Loucy (cell line): ENCODE measurements around the gene ADAMTS15.

ENCODE experiments used
- H2AFZ ChIP-seq: fragments of 200-600 bp; sonication (generic); 2 replicates; pipeline ENCODE4 v1.6.0; 2016; ENCODE audit warnings: antibody characterized with exemption, mild to moderate bottlenecking, low read length, moderate library complexity
- H3F3A ChIP-seq: fragments of 200-600 bp; 2 replicates; pipeline ENCODE4 v1.6.0; 2016; ENCODE audit warnings: antibody characterized with exemption, low read depth, mild to moderate bottlenecking
- H3K27me3 ChIP-seq: fragments of 200-600 bp; sonication (generic); 2 replicates; pipeline ENCODE4 v1.6.1; 2014; ENCODE audit warnings: low read length, mild to moderate bottlenecking; ENCODE audit not compliant: insufficient read depth, poor library complexity, severe bottlenecking
- H3K36me3 ChIP-seq: fragments of 200-600 bp; sonication (generic); 2 replicates; pipeline ENCODE4 v1.6.1; 2016; ENCODE audit warnings: low read length; ENCODE audit not compliant: insufficient read depth
- H3K4me1 ChIP-seq: fragments of 200-600 bp; sonication (generic); 2 replicates; pipeline ENCODE4 v1.5.1; 2014; ENCODE audit warnings: low read length, mild to moderate bottlenecking; ENCODE audit not compliant: insufficient read depth, poor library complexity, severe bottlenecking
- H3K4me2 ChIP-seq: fragments of 200-600 bp; sonication (generic); 2 replicates; pipeline ENCODE4 v1.6.0; 2014; ENCODE audit warnings: antibody characterized with exemption, low read length, low read depth, mild to moderate bottlenecking; ENCODE audit not compliant: poor library complexity, severe bottlenecking
- H3K4me3 ChIP-seq: fragments of 200-600 bp; sonication (generic); 2 replicates; pipeline ENCODE4 v1.5.1; 2014; ENCODE audit warnings: low read length, mild to moderate bottlenecking, mixed read lengths; ENCODE audit not compliant: poor library complexity, severe bottlenecking
- H3K79me2 ChIP-seq: fragments of 200-600 bp; sonication (generic); 2 replicates; pipeline ENCODE4 v1.6.1; 2014; ENCODE audit warnings: low read length; ENCODE audit not compliant: insufficient read depth
- H3K9ac ChIP-seq: fragments of 200-600 bp; sonication (generic); 2 replicates; pipeline ENCODE4 v1.6.0; 2014; ENCODE audit warnings: mild to moderate bottlenecking, low read depth, low read length, moderate library complexity; ENCODE audit not compliant: poor library complexity, severe bottlenecking
- H3K9me2 ChIP-seq: fragments of 200-600 bp; sonication (generic); replicated peaks from 2 replicates; pipeline ENCODE4 v1.6.1; 2016; ENCODE audit warnings: low read depth, low read length, mixed read lengths
- H3K9me3 ChIP-seq: fragments of 200-600 bp; sonication (generic); 2 replicates; pipeline ENCODE4 v1.6.1; 2014; ENCODE audit warnings: mild to moderate bottlenecking, antibody characterized with exemption, low read length, low read depth; ENCODE audit not compliant: insufficient read depth
- H4K20me1 ChIP-seq: fragments of 200-600 bp; sonication (generic); 2 replicates; pipeline ENCODE4 v1.6.0; 2014; ENCODE audit warnings: antibody characterized with exemption, low read length, mild to moderate bottlenecking; ENCODE audit not compliant: insufficient read depth, poor library complexity, severe bottlenecking
- EZH2phosphoT487 ChIP-seq: fragments of 200-600 bp; IDR thresholded peaks from 2 replicates; pipeline ENCODE4 v1.6.1; 2018; ENCODE audit warnings: antibody characterized with exemption, mild to moderate bottlenecking, moderate library complexity, borderline replicate concordance
- TF ChIP-seq, protein P1 (sequence below): fragments of 200-600 bp; sonication (generic); conservative IDR thresholded peaks from 2 replicates; pipeline ENCODE4 v1.5.1; 2014; ENCODE audit warnings: mild to moderate bottlenecking, antibody characterized with exemption, low read length

Gene ADAMTS15

DNA sequence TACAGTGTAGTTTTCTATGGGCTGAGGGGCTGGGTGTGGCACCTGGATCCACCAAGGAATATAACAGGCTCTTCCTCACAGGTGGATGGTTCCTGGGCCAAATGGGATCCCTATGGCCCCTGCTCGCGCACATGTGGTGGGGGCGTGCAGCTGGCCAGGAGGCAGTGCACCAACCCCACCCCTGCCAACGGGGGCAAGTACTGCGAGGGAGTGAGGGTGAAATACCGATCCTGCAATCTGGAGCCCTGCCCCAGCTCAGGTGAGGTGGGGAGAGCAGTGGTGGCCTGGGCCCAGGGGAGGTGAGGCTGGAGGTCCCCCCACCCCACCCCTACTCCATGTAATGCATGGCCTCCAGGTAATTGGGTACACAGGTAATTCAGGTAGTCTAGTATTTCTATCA, 20.7 kb downstream of the ADAMTS15 start:
- Histone ChIP-seq H3K9me3 (no peaks in the 10 kb centered on the region), H3F3A (no peaks in the 10 kb centered on the region), H2AFZ (no peak overlapping the region), H3K4me2 (no peak overlapping the region), H4K20me1 (no peaks in the 10 kb centered on the region), H3K9me2 (no peaks in the 10 kb centered on the region), H3K79me2 (no peaks in the 10 kb centered on the region), H3K27me3 (no peaks in the 10 kb centered on the region), H3K4me3 (no peak overlapping the region), H3K9ac (no peak overlapping the region), H3K4me1 (no peaks in the 10 kb centered on the region), H3K36me3 (no peaks in the 10 kb centered on the region)
- TF ChIP-seq EZH2phosphoT487: no peak
- TF ChIP-seq, protein P1, sequence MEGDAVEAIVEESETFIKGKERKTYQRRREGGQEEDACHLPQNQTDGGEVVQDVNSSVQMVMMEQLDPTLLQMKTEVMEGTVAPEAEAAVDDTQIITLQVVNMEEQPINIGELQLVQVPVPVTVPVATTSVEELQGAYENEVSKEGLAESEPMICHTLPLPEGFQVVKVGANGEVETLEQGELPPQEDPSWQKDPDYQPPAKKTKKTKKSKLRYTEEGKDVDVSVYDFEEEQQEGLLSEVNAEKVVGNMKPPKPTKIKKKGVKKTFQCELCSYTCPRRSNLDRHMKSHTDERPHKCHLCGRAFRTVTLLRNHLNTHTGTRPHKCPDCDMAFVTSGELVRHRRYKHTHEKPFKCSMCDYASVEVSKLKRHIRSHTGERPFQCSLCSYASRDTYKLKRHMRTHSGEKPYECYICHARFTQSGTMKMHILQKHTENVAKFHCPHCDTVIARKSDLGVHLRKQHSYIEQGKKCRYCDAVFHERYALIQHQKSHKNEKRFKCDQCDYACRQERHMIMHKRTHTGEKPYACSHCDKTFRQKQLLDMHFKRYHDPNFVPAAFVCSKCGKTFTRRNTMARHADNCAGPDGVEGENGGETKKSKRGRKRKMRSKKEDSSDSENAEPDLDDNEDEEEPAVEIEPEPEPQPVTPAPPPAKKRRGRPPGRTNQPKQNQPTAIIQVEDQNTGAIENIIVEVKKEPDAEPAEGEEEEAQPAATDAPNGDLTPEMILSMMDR: no peak

DNA sequence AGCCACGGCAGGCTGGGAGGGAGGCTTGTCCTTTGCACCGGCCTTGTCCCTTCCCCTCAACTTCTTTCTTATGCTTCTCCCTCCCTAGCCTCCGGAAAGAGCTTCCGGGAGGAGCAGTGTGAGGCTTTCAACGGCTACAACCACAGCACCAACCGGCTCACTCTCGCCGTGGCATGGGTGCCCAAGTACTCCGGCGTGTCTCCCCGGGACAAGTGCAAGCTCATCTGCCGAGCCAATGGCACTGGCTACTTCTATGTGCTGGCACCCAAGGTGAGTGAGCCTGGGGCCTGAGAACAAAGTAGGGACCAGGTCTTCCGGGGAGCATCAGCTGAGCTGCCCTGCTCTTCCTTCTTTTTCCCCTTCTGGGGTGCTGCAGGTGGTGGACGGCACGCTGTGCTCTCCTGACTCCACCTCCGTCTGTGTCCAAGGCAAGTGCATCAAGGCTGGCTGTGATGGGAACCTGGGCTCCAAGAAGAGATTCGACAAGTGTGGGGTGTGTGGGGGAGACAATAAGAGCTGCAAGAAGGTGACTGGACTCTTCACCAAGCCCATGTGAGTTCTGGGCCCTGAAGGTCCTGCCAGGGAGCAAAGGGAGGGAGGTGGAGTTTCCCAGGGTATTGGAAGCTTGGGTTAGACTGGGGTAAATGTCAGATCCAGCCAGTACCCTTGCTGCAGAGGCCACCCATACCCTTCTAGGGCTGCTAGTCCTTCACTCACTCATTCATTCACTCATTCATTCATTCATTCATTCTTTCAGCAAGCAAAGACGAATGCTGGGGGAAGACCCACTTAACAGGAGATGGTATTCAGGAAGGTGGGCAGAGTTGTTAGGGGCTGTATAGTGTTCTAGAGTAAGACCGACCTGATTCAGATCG, 22.6 kb downstream of the ADAMTS15 start:
- no peaks in the 10 kb centered on the region for H3K4me1 ChIP-seq
- no peak overlapping the region for H3K9ac ChIP-seq
- H3K9me2 ChIP-seq: no peaks in the 10 kb centered on the region
- no peak overlapping the region for H3K4me3 ChIP-seq
- H2AFZ ChIP-seq: no peak overlapping the region
- H3K9me3 ChIP-seq: no peaks in the 10 kb centered on the region
- no peaks in the 10 kb centered on the region for H4K20me1 ChIP-seq
- H3K79me2 ChIP-seq: no peaks in the 10 kb centered on the region
- H3K36me3 ChIP-seq: no peaks in the 10 kb centered on the region
- no peaks in the 10 kb centered on the region for H3F3A ChIP-seq
- TF ChIP-seq, protein P1: no peak
- no peak for TF ChIP-seq EZH2phosphoT487
- H3K27me3 ChIP-seq: no peaks in the 10 kb centered on the region
- H3K4me2 ChIP-seq: no peak overlapping the region

DNA sequence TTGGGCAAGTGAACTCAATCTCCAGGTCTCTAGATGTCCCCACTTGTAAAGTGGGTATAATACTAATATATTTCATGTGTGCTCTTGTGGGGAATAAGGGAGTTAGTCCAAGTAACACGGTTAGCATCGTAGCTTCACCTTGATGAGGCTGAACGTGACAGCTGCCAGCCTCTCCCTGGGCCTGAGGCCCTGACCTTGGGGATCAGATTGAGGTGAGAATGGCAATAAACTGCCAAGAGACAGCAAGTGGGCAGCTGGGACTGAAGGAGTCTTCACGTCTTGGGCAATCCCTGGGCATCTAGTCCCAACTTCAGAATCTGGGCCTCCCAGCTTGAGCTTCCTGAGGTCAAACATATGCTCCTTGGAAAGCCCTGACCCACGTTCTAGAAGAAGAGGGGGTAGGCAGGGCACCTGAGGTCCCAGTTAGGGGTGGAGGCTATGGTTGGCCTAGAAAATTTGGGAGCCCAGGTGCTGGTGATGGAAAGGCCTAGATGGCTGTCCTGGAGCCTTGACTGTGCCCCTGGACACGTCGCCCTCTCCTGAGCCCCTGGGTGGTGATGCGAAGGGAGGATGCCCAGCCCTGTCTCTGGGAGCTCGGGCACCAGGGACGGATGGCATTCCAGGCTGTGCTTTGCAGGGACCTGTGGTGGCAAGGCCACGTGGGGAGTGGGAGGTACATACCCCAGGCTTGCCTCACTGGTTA, 23.4 kb downstream of the ADAMTS15 start:
- no peak overlapping the region for H3K4me3 ChIP-seq
- no peak overlapping the region for H3K9ac ChIP-seq
- H3F3A ChIP-seq: no peaks in the 10 kb centered on the region
- H4K20me1 ChIP-seq: no peaks in the 10 kb centered on the region
- H3K9me2 ChIP-seq: no peaks in the 10 kb centered on the region
- no peak overlapping the region for H3K4me2 ChIP-seq
- no peak overlapping the region for H2AFZ ChIP-seq
- no peaks in the 10 kb centered on the region for H3K4me1 ChIP-seq
- TF ChIP-seq, protein P1: no peak
- TF ChIP-seq EZH2phosphoT487: no peak
- H3K27me3 ChIP-seq: no peaks in the 10 kb centered on the region
- no peaks in the 10 kb centered on the region for H3K79me2 ChIP-seq
- no peaks in the 10 kb centered on the region for H3K9me3 ChIP-seq
- H3K36me3 ChIP-seq: no peaks in the 10 kb centered on the region
